Measurements from ENCODE around the gene TREML4.
"Not testable (repeated sequence)": the region's sequence is repeated elsewhere in the genome, so short reads cannot be mapped to it uniquely, and the experiment has no call there.

TREML4 gene

GRCh38 chr6:41228096-41228495 is at the start of gene TREML4:
Gene TREML4 (plus strand): TSS chr6:41228349. CDS start chr6:41228428, 79 bp downstream.
- no peak for DNase-seq (ENCODE audit: low spot score)

DNA sequence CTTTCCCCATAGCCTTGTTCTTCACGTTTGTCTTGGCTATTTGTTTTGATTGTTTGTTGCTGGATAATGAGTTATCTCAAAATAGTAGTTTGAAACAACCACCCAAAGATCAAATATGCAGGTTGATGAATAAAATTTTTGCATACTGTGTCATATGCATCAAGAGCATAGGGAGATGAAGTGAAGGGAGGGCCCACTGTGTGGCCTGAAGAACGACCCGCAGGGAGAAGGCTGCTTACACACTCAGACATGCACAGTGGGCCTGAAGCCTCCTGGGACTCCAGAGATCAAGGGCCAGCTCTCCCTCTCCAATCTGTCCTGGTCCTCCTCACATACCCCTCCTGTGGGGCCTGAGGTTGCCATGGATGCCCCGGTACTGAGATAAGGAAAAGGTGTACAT is 49.0 kb upstream of the TREML4 start:
- no peak for DNase-seq (ENCODE audit: low spot score)

- no peak for DNase-seq (ENCODE audit: low spot score)
Measured at GRCh38 chr6:41181566-41181965, 46.6 kb upstream of the TREML4 start.

- peak; percentile 12 for DNase-seq (ENCODE audit: low spot score)
Measured at GRCh38 chr6:41182069-41183034, 45.8 kb upstream of the TREML4 start.

DNA sequence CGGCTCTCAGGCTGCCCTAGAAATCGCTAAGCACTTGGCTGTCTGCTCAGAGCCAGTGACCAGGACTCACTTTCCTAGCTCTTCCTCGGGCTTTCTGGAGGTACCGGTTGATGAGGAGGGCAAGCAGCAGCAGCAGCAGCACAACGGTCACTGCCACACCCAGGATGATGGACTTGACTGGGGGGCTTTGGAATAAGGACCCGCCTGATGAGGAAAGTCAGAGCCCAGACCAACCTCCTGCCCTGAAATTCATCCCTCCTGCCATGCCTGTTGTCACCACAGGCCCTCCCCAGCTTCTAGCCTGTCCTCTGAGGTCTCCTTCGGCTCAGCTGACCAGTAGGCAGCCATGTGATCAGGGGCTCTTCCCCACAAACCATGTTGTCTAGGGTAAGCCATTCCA is 43.4 kb upstream of the TREML4 start:
- no peak for DNase-seq (ENCODE audit: low spot score)

DNA sequence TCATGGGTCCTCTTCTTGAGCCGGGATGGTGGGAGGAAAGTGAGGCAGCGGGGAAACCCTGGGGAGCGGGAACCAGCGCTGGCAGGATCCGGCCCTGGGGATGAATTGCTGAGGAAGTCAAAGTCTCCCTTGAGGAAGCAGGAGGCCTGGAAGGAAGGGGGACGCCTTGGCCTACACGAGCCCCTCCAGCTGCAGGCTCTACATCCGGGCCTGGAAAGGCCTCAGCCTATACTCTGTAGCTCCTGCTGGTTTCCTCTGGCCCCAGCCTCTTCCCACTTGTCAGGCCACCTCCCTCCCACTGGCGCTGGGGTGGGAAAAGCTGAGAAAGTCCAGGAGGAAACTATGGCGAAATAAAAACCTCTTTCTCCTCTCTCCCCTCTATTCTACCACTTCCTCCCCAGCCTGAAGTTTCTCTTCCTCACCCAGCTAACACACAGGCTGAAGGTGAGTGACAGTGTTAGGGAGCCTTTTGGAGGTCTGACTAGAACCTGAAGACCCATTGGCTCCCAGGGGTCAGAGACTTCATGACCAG is 42.1 kb upstream of the TREML4 start:
- DNase-seq (ENCODE audit: low spot score), result no peak

DNA sequence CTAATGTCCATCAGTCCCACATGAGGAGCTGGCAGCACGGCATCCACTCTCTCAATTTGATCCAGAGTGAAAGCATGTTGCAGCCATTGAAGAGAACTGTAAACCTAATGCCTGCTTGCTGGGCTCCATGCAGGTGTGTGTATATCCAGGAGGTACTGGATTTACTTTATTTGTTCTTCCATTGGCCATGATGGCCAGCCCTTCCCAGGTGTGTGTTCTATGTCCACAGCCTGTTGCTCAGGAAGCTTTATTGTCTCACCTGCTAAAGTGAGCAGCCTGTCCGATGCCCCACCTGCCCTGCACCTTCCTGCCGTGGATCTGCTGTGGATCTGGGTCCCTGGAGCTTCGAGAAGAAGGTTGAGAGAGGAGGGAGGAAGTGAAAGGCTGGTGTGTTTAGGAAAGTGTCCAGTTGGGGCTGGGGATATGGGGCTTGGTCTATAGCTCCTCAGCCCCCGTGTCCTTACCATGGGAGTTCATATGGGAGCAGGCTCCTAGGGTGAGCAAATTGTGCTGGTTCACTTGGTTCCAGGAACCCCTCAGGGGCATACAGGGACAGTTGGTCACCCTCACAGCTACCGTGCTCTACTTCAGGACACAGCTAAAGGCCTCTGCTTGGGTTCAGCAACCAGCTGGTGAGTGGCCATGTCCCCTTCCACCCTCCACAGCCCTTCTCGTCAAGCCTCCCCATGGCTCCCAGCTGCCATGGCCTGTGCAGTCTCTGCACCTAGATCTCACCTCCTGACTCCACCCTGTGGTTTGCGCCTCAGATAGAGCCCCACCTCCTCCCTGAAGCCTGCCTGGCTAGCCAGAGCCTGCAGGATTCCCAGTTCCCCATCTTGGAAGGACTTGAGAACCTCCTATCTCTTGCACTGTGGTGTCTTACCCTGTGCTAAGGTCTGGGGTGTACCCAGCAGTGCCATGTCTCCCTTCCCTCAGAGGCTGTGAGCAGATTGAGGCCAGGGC is 39.9 kb upstream of the TREML4 start:
- DNase-seq (ENCODE audit: low spot score), result no peak

- DNase-seq (ENCODE audit: low spot score), result not testable (repeated sequence)
Measured at GRCh38 chr6:41189046-41189445, 39.1 kb upstream of the TREML4 start.

- no peak for DNase-seq (ENCODE audit: low spot score)
Measured at GRCh38 chr6:41189967-41190366, 38.2 kb upstream of the TREML4 start.

DNA sequence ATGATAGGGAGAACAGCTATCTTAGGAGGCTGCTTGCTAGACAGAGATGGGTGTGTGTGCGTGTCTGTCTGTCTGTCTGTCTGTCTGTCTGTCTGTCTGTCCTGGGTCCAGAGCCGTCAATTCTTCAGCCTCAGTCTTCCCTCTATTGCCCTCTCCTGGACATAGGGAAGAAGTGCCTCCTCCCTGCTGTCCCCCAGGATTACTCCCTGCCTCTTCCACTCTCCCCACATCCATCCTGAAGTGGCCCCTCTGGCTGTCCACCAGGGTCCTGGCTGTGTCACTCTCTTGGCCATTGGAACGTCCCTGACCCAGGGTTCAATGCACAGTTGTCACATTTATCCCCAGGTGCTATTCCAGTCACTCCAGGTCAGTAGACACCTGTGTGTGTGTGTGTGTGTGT is 37.4 kb upstream of the TREML4 start:
- no peak for DNase-seq (ENCODE audit: low spot score)

GRCh38 chr6:41191569-41191968 is 36.6 kb upstream of the TREML4 start:
- DNase-seq (ENCODE audit: low spot score), result peak; percentile 36

DNA sequence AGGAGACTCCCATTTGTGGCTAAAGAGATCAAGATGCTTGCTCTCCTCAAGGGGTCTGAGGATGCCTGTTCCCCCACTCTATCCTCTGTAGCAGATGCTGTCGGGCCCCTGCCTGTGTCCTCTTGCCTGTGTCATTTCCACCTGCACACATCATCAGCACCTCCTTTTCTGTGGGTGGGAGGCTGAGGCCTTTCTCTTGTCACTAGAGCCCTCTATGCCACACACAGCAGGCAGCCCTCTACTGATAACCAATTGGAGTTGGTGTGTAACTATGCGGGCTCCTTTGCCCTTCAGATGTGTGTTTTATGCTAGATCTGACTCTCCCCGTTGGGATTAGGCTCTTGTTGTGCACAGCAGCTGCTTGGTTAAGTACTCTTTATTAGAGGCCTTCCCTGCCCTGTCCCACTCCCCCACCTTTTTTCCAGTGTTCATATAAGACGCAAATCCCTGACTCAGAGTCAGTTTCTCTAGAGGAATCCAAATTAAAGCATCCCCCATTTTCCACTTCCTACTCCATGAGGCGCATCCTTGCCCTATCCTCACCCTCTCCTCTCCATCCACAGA is 34.9 kb upstream of the TREML4 start:
- no peak for DNase-seq (ENCODE audit: low spot score)

- no peak for DNase-seq (ENCODE audit: low spot score)
Measured at GRCh38 chr6:41193884-41194283, 34.3 kb upstream of the TREML4 start.

DNA sequence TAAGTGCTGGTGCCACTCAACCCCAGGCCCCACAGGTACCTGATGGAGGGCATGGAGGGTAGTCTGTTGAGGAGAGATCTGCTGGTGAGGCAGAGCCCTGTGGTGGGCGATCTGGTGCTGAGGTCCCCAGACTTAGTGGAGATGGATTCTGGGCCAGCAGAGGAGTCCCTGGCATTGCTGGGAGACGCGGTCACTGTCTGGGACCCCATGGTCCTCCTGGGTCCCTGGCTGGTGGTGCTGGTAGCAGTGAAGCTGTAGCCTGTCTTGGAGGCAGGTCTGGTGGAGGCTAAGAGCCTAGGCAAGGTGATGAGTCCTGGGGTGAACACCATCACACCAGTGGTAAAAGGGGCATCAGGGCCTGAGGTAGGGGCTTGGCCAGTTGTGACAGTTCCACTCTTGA is 33.8 kb upstream of the TREML4 start:
- no peak for DNase-seq (ENCODE audit: low spot score)

DNA sequence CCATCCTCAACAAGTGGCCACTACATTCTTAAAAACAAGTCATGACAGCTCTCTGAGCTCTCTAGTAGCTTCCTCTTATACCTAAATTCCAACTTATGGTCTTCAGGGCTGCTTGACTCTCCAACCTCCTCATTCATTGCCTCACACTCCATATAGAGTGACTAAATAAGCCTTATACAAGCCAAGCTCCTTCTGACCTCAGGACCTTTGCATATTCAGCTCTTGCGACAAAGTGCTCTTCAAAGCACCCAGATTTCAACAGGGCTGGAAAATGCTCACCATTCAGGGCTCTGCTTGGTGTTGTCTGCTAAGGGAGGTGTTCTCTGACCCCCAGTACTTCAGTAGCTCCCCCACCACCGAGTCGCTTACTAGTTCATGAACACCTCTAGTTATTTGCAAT is 30.9 kb upstream of the TREML4 start:
- no peak for DNase-seq (ENCODE audit: low spot score)

DNA sequence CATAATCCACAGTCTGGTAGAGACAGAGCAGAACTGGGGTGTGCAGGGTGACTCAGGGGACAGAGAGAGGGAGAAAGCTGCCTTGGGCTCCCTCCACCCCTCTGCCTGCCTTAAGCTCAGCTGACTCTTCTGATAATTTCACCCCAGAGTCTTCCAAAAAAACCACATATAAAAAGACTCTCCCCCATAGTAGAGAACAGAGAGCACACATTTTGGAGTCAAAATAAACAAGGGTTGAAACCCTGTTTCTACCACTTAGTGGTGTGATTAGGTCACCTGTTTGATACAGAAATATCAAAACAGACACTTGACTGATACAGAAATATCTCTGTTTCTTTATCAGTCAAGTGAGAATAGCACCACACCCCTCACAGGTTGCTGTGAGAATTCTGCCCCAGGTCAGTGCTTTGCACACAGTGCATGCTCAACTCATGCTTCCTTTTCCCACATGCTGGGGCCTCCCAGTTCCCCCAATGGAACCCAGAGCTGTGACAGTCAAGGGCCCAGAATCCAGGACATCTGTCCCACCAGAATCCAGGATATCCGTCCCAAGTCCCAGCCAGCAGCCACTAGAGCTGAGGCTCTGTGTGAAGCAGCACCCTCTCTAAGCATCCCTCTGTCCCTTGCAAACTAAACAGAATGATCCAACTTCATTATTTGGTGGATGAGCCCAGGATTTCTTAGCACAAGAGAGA is 28.4 kb upstream of the TREML4 start:
- no peak for DNase-seq (ENCODE audit: low spot score)

- DNase-seq (ENCODE audit: low spot score), result no peak
Measured at GRCh38 chr6:41200296-41200900, 27.8 kb upstream of the TREML4 start.

DNA sequence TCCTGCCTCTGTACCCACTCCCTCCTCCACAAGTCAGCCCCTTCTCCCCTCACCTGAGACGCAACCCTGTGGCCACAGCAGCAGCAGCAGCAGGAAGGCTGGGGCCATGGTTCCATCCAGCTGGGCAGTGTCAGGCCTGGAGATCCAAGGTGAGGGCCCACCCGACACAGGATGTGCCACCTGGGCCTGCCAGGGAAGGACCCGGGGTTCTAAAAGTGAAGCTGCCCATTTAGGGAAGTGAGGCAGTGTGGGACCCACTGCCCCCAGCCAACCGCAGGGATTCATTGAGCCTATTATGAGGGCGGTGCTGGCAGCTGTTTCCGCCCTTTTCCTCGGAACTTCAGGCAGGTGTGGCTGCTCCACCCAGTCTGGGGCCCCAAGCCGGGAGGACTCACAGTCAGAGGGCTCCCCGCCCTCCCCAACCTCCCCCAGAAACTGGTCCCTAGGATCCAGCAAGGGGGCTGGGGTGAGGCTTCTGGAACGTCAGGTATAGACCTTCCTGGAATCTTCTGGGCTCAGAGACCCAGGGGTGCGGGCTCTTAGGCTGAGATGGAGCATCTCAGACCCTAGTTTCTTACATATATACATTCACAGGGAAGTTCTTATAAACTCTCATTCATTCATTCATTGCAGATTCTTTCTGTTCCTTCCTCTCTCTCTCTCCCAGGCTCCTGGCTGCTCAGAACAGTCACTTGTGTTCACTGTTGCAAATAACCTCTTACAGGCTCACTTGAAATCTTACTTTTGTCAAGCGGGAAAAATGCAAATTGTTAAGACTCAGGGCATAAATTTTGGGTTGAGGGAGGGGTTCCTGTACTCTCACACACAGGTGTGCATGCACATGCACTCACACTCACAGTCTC is 27.0 kb upstream of the TREML4 start, which contains the start of gene TREML2:
TSS of gene TREML2 (minus strand) at position 249 of the 863 bp plus-strand sequence. CDS start at position 108, 141 bp downstream.
- DNase-seq (ENCODE audit: low spot score), result no peak

GRCh38 chr6:41201764-41202173 is 26.4 kb upstream of the TREML4 start:
- no peak for DNase-seq (ENCODE audit: low spot score)

DNA sequence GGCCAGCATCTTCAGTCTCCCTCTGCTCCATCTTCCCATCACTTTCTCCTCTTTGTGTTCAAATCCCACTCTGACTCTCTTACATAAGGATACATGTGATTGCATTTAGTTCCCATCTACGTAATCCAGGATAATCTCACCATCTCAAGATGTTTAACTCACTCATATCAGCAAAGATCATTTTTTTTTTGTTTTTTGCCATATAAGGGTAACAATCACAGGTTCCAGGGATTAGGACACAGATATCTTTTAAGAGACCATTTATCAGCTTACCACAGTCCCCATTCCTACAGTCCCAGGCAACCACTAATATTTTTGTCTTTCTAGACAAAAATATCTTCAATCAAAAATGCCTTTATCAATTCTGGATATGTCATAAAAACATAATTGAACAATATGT is 24.0 kb upstream of the TREML4 start:
- no peak for DNase-seq (ENCODE audit: low spot score)
